ENCODE data around the gene GRAMD4.
"Not testable (repeated sequence)": the region's sequence is repeated elsewhere in the genome, so short reads cannot be mapped to it uniquely, and the experiment has no call there.

Gene GRAMD4

DNA sequence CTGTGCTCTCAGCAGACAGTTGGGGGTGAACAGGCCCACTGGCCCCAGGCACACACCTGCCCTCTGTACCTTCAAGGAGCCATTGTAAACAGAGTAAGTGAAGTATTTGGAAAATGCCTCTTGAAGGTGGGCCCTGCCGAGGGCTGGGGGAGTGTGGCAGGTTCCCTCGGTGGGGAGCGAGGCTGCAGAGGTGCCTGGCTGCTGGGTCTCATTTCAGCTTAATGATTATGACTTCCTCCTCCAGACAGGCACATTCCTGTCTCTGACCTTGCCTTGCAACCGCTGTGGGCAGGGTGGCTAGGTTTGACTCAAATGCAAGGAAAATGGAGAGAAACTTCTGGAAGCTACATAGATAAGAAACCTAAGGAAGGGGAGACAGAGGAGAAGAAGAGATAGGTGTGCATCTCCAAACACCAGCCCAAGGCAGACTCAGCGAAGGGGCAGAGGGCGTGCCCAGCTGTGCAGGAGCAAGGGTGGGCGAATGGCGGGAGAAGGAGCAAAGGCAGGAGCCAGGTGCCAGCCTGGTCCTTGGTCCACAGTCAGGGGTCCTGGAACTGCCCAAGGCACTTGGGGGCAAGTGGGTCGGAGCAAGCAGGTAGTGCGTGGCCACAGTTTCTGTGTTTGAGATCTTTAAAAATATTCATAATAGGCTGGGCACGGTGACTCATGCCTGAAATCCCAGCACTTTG lies 14.0 kb downstream of the GRAMD4 start:
- no peaks in the 10 kb centered on the region for H3K27me3 ChIP-seq (ENCODE audit: insufficient read depth, low read length)
- H3K4me1 ChIP-seq (ENCODE audit: insufficient read depth, low read length) = no peaks in the 10 kb centered on the region; the same call in 1 of the 2 replicates
- H3K9me3 ChIP-seq (ENCODE audit: insufficient read depth, low read depth, low read length) = no peaks in the 10 kb centered on the region
- no peak overlapping the region for H3K27ac ChIP-seq (ENCODE audit: low read depth, low read length)
- WGBS = 92% methylated on average over 11 of the region's 11 CpGs
- no peaks in the 10 kb centered on the region; the same call in 1 of the 2 replicates for H3K36me3 ChIP-seq (ENCODE audit: insufficient read depth, low read length)
- H3K9ac ChIP-seq (ENCODE audit: low read depth, low read length) = no peak overlapping the region
- H3K4me3 ChIP-seq (ENCODE audit: low read length) = no peak overlapping the region

- not testable (repeated sequence) for H3K27ac ChIP-seq (ENCODE audit: low read depth, low read length); H3K27me3 ChIP-seq (ENCODE audit: insufficient read depth, low read length); H3K4me1 ChIP-seq (ENCODE audit: insufficient read depth, low read length); H3K4me3 ChIP-seq (ENCODE audit: low read length); H3K9me3 ChIP-seq (ENCODE audit: insufficient read depth, low read depth, low read length); H3K9ac ChIP-seq (ENCODE audit: low read depth, low read length); H3K36me3 ChIP-seq (ENCODE audit: insufficient read depth, low read length)
- 71% methylated on average over 17 of the region's 30 CpGs for WGBS
These were observed 14.9 kb downstream of the GRAMD4 start for GRCh38 chr22:46634973-46635685.

- Histone ChIP-seq H3K4me1 (ENCODE audit: insufficient read depth, low read length) (peaks cover 6% of the 10 kb centered on the region; the same call in 1 of the 2 replicates), H3K4me3 (ENCODE audit: low read length) (no peak overlapping the region), H3K27me3 (ENCODE audit: insufficient read depth, low read length) (no peaks in the 10 kb centered on the region), H3K36me3 (ENCODE audit: insufficient read depth, low read length) (no peaks in the 10 kb centered on the region; the same call in 1 of the 2 replicates), H3K27ac (ENCODE audit: low read depth, low read length) (no peak overlapping the region), H3K9me3 (ENCODE audit: insufficient read depth, low read depth, low read length) (no peaks in the 10 kb centered on the region), H3K9ac (ENCODE audit: low read depth, low read length) (no peak overlapping the region)
- 84% methylated on average over 11 of the region's 11 CpGs for WGBS
These were observed 15.6 kb downstream of the GRAMD4 start for GRCh38 chr22:46635756-46636155.

- Histone ChIP-seq H3K9ac (ENCODE audit: low read depth, low read length) (no peak overlapping the region), H3K9me3 (ENCODE audit: insufficient read depth, low read depth, low read length) (no peaks in the 10 kb centered on the region), H3K4me1 (ENCODE audit: insufficient read depth, low read length) (peaks cover 6% of the 10 kb centered on the region; the same call in 1 of the 2 replicates), H3K27me3 (ENCODE audit: insufficient read depth, low read length) (no peaks in the 10 kb centered on the region), H3K36me3 (ENCODE audit: insufficient read depth, low read length) (no peaks in the 10 kb centered on the region; the same call in 1 of the 2 replicates), H3K4me3 (ENCODE audit: low read length) (no peak overlapping the region), H3K27ac (ENCODE audit: low read depth, low read length) (0 out of 2 replicates have a peak overlapping the region, but pooled peaks have one; percentile 41)
- 89% methylated on average over 29 of the region's 29 CpGs for WGBS
These were observed 16.2 kb downstream of the GRAMD4 start for GRCh38 chr22:46636221-46637002.

DNA sequence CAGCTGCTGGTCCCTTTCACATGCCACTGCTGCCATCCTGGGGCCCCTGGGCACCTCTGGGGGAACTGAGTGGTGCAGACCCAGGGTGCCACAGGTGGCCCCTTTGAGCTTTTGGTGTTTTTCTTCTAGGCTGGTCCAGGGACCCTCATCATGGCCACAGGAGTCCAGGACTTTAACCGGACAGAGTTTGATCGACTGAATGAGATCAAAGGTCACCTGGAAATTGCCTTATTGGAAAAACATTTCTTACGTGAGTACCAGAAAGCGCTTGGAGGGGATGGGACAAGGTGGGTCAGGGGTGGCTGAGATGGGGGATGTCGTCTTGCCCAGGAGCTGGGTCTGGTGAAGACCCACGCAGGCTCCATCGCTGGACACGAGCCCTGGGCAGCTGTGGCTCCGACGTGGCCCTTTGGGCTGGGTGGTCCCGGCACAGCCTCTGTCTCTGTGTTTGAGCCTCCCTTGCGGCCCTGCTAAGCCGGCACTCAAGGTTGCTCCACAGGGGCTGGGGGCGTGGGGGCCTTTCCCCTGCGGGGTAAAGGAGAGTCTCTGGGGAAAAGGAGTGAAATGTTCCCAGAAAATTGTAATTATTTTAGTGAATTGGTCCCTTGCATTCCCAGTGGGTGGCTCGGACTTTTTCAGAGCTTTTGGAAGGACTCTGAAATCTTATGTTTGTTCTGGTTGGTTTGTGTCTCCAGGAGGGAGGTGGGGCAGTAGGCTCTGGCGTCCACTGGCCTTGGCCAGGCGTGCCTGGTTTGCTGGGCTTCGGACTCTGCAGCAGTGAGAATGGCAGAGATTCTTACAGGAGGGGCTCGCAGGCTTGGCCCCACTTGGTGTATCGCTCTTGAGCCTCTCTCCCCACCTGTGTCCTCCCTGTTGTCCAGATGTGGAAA lies 17.8 kb downstream of the GRAMD4 start:
- H3K27ac ChIP-seq (ENCODE audit: low read depth, low read length) = no peak overlapping the region
- 94% methylated on average over 21 of the region's 21 CpGs for WGBS
- no peaks in the 10 kb centered on the region; the same call in 1 of the 2 replicates for H3K36me3 ChIP-seq (ENCODE audit: insufficient read depth, low read length)
- peaks cover 6% of the 10 kb centered on the region; the same call in 1 of the 2 replicates for H3K4me1 ChIP-seq (ENCODE audit: insufficient read depth, low read length)
- no peak overlapping the region for H3K9ac ChIP-seq (ENCODE audit: low read depth, low read length)
- H3K4me3 ChIP-seq (ENCODE audit: low read length) = no peak overlapping the region
- no peaks in the 10 kb centered on the region for H3K27me3 ChIP-seq (ENCODE audit: insufficient read depth, low read length)
- H3K9me3 ChIP-seq (ENCODE audit: insufficient read depth, low read depth, low read length) = no peaks in the 10 kb centered on the region

- WGBS = 93% methylated on average over 18 of the region's 18 CpGs
These were observed 18.6 kb downstream of the GRAMD4 start for GRCh38 chr22:46638601-46639431.

GRCh38 chr22:46639843-46640242 lies 19.7 kb downstream of the GRAMD4 start:
- H3K9ac ChIP-seq (ENCODE audit: low read depth, low read length) = no peak overlapping the region

More at GRCh38 chr22:46638601-46639431, 18.6 kb downstream of the GRAMD4 start:
- H3K9me3 ChIP-seq (ENCODE audit: insufficient read depth, low read depth, low read length) = no peaks in the 10 kb centered on the region
- H3K27me3 ChIP-seq (ENCODE audit: insufficient read depth, low read length) = no peaks in the 10 kb centered on the region
- no peak overlapping the region for H3K27ac ChIP-seq (ENCODE audit: low read depth, low read length)
- no peak overlapping the region for H3K9ac ChIP-seq (ENCODE audit: low read depth, low read length)
- peaks cover 6% of the 10 kb centered on the region; the same call in 1 of the 2 replicates for H3K4me1 ChIP-seq (ENCODE audit: insufficient read depth, low read length)
- H3K4me3 ChIP-seq (ENCODE audit: low read length) = no peak overlapping the region
- H3K36me3 ChIP-seq (ENCODE audit: insufficient read depth, low read length) = no peaks in the 10 kb centered on the region; the same call in 1 of the 2 replicates

DNA sequence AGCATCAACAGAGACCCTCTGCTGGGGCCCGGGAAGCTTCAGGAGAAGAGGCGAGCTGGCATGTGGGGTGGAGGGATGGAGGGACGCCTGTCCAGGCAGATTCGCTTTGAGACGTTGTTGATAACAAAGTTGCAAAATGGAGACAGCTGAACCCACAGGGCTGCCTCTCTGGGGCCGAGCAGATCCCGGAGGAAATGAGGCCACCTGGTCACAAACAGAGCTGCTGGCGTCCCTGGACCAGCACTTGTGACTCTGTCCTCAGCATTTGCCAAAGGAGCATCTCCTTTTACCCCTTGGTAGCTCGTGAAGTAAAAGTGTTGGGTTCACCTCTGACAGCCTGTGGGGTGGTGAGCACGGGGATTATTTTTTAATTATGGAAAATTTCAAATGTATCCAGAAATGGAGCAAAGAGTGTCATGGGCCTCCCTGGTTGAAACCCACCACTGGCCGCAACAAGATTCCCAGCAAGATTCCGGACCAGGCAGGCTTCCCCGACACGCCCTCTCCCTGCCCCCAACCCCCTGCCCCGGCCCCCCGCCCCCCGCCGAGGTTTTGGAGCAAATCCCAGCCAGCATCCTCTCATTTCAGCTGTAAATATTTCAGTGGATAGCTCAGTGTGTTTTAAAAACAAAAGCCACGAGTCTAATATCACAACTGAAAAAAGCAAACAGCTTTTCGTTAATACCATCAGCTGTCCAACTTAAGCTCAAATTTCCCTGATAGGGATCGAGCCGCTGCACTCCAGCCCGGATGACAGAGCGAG lies 20.3 kb downstream of the GRAMD4 start:
- no peak overlapping the region for H3K9ac ChIP-seq (ENCODE audit: low read depth, low read length)
- H3K4me1 ChIP-seq (ENCODE audit: insufficient read depth, low read length) = peaks cover 6% of the 10 kb centered on the region; the same call in 1 of the 2 replicates
- WGBS = 90% methylated on average over 20 of the region's 24 CpGs
- H3K9me3 ChIP-seq (ENCODE audit: insufficient read depth, low read depth, low read length) = no peaks in the 10 kb centered on the region
- H3K4me3 ChIP-seq (ENCODE audit: low read length) = no peak overlapping the region
- H3K27me3 ChIP-seq (ENCODE audit: insufficient read depth, low read length) = no peaks in the 10 kb centered on the region
- H3K27ac ChIP-seq (ENCODE audit: low read depth, low read length) = no peak overlapping the region
- no peaks in the 10 kb centered on the region; the same call in 1 of the 2 replicates for H3K36me3 ChIP-seq (ENCODE audit: insufficient read depth, low read length)

More at GRCh38 chr22:46639843-46640242, 19.7 kb downstream of the GRAMD4 start:
- H3K4me1 ChIP-seq (ENCODE audit: insufficient read depth, low read length) = peaks cover 6% of the 10 kb centered on the region; the same call in 1 of the 2 replicates
- H3K36me3 ChIP-seq (ENCODE audit: insufficient read depth, low read length) = no peaks in the 10 kb centered on the region; the same call in 1 of the 2 replicates
- no peak overlapping the region for H3K27ac ChIP-seq (ENCODE audit: low read depth, low read length)
- H3K9me3 ChIP-seq (ENCODE audit: insufficient read depth, low read depth, low read length) = no peaks in the 10 kb centered on the region
- no peak overlapping the region for H3K4me3 ChIP-seq (ENCODE audit: low read length)
- no peaks in the 10 kb centered on the region for H3K27me3 ChIP-seq (ENCODE audit: insufficient read depth, low read length)
- 87% methylated on average over 11 of the region's 11 CpGs for WGBS

GRCh38 chr22:46641811-46642266 lies 21.7 kb downstream of the GRAMD4 start:
- Histone ChIP-seq H3K4me1 (ENCODE audit: insufficient read depth, low read length) (peaks cover 6% of the 10 kb centered on the region; the same call in 1 of the 2 replicates), H3K4me3 (ENCODE audit: low read length) (no peak overlapping the region), H3K27ac (ENCODE audit: low read depth, low read length) (no peak overlapping the region)

More at GRCh38 chr22:46641811-46642266, 21.7 kb downstream of the GRAMD4 start:
- H3K9ac ChIP-seq (ENCODE audit: low read depth, low read length) = no peak overlapping the region
- no peaks in the 10 kb centered on the region; the same call in 1 of the 2 replicates for H3K36me3 ChIP-seq (ENCODE audit: insufficient read depth, low read length)
- no peaks in the 10 kb centered on the region for H3K27me3 ChIP-seq (ENCODE audit: insufficient read depth, low read length)
- no peaks in the 10 kb centered on the region for H3K9me3 ChIP-seq (ENCODE audit: insufficient read depth, low read depth, low read length)
- WGBS = 92% methylated on average over 7 of the region's 7 CpGs
